ENCODE data around the gene EXD3.

Gene EXD3

GRCh38 chr9:137267933-137268355 lies 155.0 kb downstream of the EXD3 start:
- TF ChIP-seq CTCF (conservative IDR thresholded peaks at IDR 0.05; ENCODE audit: low read depth, low read length) = no peak
- DNase-seq (ENCODE audit: low read depth) = no peak
- H3K4me3 ChIP-seq (ENCODE audit: low read length) = no peak overlapping the region

GRCh38 chr9:137266585-137267453 lies 156.1 kb downstream of the EXD3 start:
- TF ChIP-seq CTCF (conservative IDR thresholded peaks at IDR 0.05; ENCODE audit: low read depth, low read length) = no peak
- H3K4me3 ChIP-seq (ENCODE audit: low read length) = no peak overlapping the region
- DNase-seq (ENCODE audit: low read depth) = no peak

- TF ChIP-seq CTCF (conservative IDR thresholded peaks at IDR 0.05; ENCODE audit: low read depth, low read length) = no peak
- no peak overlapping the region for H3K4me3 ChIP-seq (ENCODE audit: low read length)
- DNase-seq (ENCODE audit: low read depth) = no peak
Observed at GRCh38 chr9:137266162-137266527, 156.8 kb downstream of the EXD3 start.

- DNase-seq (ENCODE audit: low read depth) = no peak
- no peak for TF ChIP-seq CTCF (conservative IDR thresholded peaks at IDR 0.05; ENCODE audit: low read depth, low read length)
- no peak overlapping the region for H3K4me3 ChIP-seq (ENCODE audit: low read length)
Observed at GRCh38 chr9:137265496-137266161, 157.3 kb downstream of the EXD3 start.

GRCh38 chr9:137264067-137264466 lies 158.9 kb downstream of the EXD3 start:
- TF ChIP-seq CTCF (conservative IDR thresholded peaks at IDR 0.05; ENCODE audit: low read depth, low read length) = no peak
- H3K4me3 ChIP-seq (ENCODE audit: low read length) = no peak overlapping the region

GRCh38 chr9:137263506-137263905 lies 159.5 kb downstream of the EXD3 start:
- H3K4me3 ChIP-seq (ENCODE audit: low read length) = no peak overlapping the region
- no peak for TF ChIP-seq CTCF (conservative IDR thresholded peaks at IDR 0.05; ENCODE audit: low read depth, low read length)
- DNase-seq (ENCODE audit: low read depth) = no peak

More at GRCh38 chr9:137264067-137264466, 158.9 kb downstream of the EXD3 start:
- no peak for DNase-seq (ENCODE audit: low read depth)

- H3K4me3 ChIP-seq (ENCODE audit: low read length) = no peak overlapping the region
- no peak for DNase-seq (ENCODE audit: low read depth)
- TF ChIP-seq CTCF (conservative IDR thresholded peaks at IDR 0.05; ENCODE audit: low read depth, low read length) = no peak
Observed at GRCh38 chr9:137262909-137263285, 160.1 kb downstream of the EXD3 start.
